K562 (cell line): ENCODE data around the gene TCP11. TPM values are rescaled to one million over a fixed set of nuclear protein-coding genes. Genes with fewer than 3 reads are reported as not detected.
A peak's percentile ranks its signal among the peaks of the same experiment; 100 is the strongest.

Experiments
- ATAC-seq: fragments of 200-7000 bp; cut with Tn5 transposase; 3 replicates; pipeline ENCODE4 v1.9.1; 2020; ENCODE audit warnings: moderate library complexity
- BruUV-seq: library from RNA; stranded (reverse); fragments of 400-500 nt; replicated peaks from 2 replicates; lab custom pipeline; 2021; lab: Mats Ljungman, UMichigan
- CTCF ChIA-PET: fragments of 300-600 bp; formaldehyde crosslinking; extraction: SDS; loops from one replicate; lab custom pipeline; 2021; ENCODE audit warnings: low intra/inter-chr PET ratio; lab: Yijun Ruan, JAX
- POLR2A ChIA-PET: fragments of 300-600, 350-650 bp; sonication (Branson Sonifier 250); formaldehyde crosslinking; extraction: SDS; loops from one replicate; lab custom pipeline; 2021; ENCODE audit warnings: antibody characterized with exemption, inconsistent platforms; lab: Yijun Ruan, JAX
- DNase-seq, 4 experiments: peaks; one replicate each; pipeline versions ENCODE4 v3.0.0 to v3.0.0-alpha.2; 2011 to 2018; ENCODE audit warnings: low spot score in 3 of 4, mixed read lengths in 3 of 4; ENCODE audit errors: extremely low read depth in 1 of 4
- FAIRE-seq: peaks from 2 replicates; lab custom pipeline; 2011; peaks lifted over from hg19 to GRCh38; lab: Jason Lieb, UNC
- H2AFZ ChIP-seq: 2 replicates; pipeline ENCODE4 v1.6.0; 2011; ENCODE audit warnings: low read depth, low read length, control low read depth, inconsistent platforms
- H3K27ac ChIP-seq: fragments of 200-600 bp; 3 replicates; pipeline ENCODE4 v1.8.0; 2011; ENCODE audit warnings: low read depth, mild to moderate bottlenecking, control low read depth, inconsistent platforms, low read length, moderate library complexity, mixed read lengths; ENCODE audit errors: extremely low read depth
- H3K27me3 ChIP-seq, 2 experiments: fragments of 300-600 bp in 1 of 2; 2 replicates in 1 of 2; 3 replicates in 1 of 2; pipeline versions ENCODE4 v1.6.0 to v1.8.0; 2011; ENCODE audit warnings: inconsistent platforms in 2 of 2, low read length in 2 of 2, mild to moderate bottlenecking in 1 of 2, mixed read lengths in 1 of 2, moderate library complexity in 1 of 2; ENCODE audit not compliant: control insufficient read depth in 2 of 2, insufficient read depth in 2 of 2
- H3K36me3 ChIP-seq: fragments of 300-600 bp; 3 replicates; pipeline ENCODE4 v1.8.0; 2011; ENCODE audit warnings: mild to moderate bottlenecking, low read length, inconsistent platforms; ENCODE audit not compliant: control insufficient read depth, insufficient read depth
- H3K4me1 ChIP-seq, 2 experiments: fragments of 200-600 bp in 1 of 2; replicated peaks in 1 of 2; 2 replicates in 1 of 2; 3 replicates in 1 of 2; pipeline versions ENCODE4 v1.5.1 to v1.8.0; 2011; ENCODE audit warnings: inconsistent platforms in 2 of 2, low read length in 2 of 2, mild to moderate bottlenecking in 1 of 2, mixed read lengths in 1 of 2, moderate library complexity in 1 of 2; ENCODE audit not compliant: control insufficient read depth in 2 of 2, insufficient read depth in 2 of 2
- H3K4me2 ChIP-seq: 2 replicates; pipeline ENCODE4 v1.6.1; 2011; ENCODE audit warnings: low read length, control low read depth, inconsistent platforms, mixed read lengths; ENCODE audit not compliant: insufficient read depth
- H3K4me3 ChIP-seq: fragments of 200-600 bp; sonication (generic), shearing (Covaris generic); 2 replicates; pipeline ENCODE4 v1.5.1; 2016; ENCODE audit warnings: control low read depth, inconsistent platforms
- H3K79me2 ChIP-seq: fragments of 200-600 bp; 3 replicates; pipeline ENCODE4 v1.8.0; 2011; ENCODE audit warnings: low read length, inconsistent platforms; ENCODE audit not compliant: control insufficient read depth, insufficient read depth
- H3K9ac ChIP-seq, 2 experiments: 2 replicates each; pipeline versions ENCODE4 v1.6.0 to v1.6.1; 2011; ENCODE audit warnings: low read depth in 2 of 2, low read length in 2 of 2, control low read depth in 1 of 2, inconsistent platforms in 1 of 2, mild to moderate bottlenecking in 1 of 2, mixed read lengths in 1 of 2; ENCODE audit not compliant: insufficient read depth in 1 of 2
- H3K9me1 ChIP-seq: one replicate; pipeline ENCODE4 v1.6.0; 2011; ENCODE audit warnings: inconsistent platforms, mild to moderate bottlenecking, low read length, moderate library complexity; ENCODE audit not compliant: control insufficient read depth, insufficient read depth
- H3K9me3 ChIP-seq: replicated peaks from 2 replicates; pipeline ENCODE4 v1.5.1; 2011; ENCODE audit warnings: low read depth, low read length, inconsistent platforms; ENCODE audit not compliant: control insufficient read depth, insufficient read depth
- H4K20me1 ChIP-seq: replicated peaks from 2 replicates; pipeline ENCODE4 v1.6.1; 2011; ENCODE audit warnings: low read length, inconsistent platforms, mixed read lengths; ENCODE audit not compliant: control insufficient read depth, insufficient read depth
- ASH1L ChIP-seq: fragments of 450-650 bp; IDR thresholded peaks from 2 replicates; pipeline ENCODE4 v1.6.1; 2018; ENCODE audit warnings: borderline replicate concordance, mild to moderate bottlenecking, low read depth; ENCODE audit not compliant: partially characterized antibody
- CBX8 ChIP-seq: fragments of 200-600 bp; sonication (generic); IDR thresholded peaks from 2 replicates; pipeline ENCODE4 v1.6.1; 2012; ENCODE audit warnings: borderline replicate concordance, mixed run types, low read depth, mild to moderate bottlenecking, moderate library complexity, mixed read lengths, low read length, control low read depth, inconsistent platforms; ENCODE audit not compliant: poor library complexity, severe bottlenecking; ENCODE audit errors: extremely low read depth
- GTF2A2 ChIP-seq: IDR thresholded peaks from 2 replicates; pipeline ENCODE4 v1.6.1; 2016; ENCODE audit warnings: mild to moderate bottlenecking, missing genetic modification characterization, missing compliant biosample characterization
- KAT8 ChIP-seq: fragments of 450-650 bp; IDR thresholded peaks from 2 replicates; pipeline ENCODE4 v1.6.1; 2016; ENCODE audit warnings: low read depth, mild to moderate bottlenecking
- MCM3 ChIP-seq: fragments of 450-650 bp; IDR thresholded peaks from 2 replicates; pipeline ENCODE4 v1.6.1; 2016
- PBX2 ChIP-seq, 2 experiments: IDR thresholded peaks in 1 of 2; conservative IDR thresholded peaks in 1 of 2; 2 replicates each; pipeline ENCODE4 v1.6.1; 2016; ENCODE audit warnings: low read depth in 2 of 2, mild to moderate bottlenecking in 1 of 2, missing compliant biosample characterization in 1 of 2, missing genetic modification characterization in 1 of 2, moderate library complexity in 1 of 2
- RBM25 ChIP-seq: fragments of 200-400 bp; formaldehyde crosslinking; IDR thresholded peaks from 2 replicates; pipeline ENCODE4 v1.6.1; 2018; ENCODE audit warnings: low read length, low read depth, moderate library complexity; ENCODE audit not compliant: severe bottlenecking
- YY1 ChIP-seq, 3 experiments: IDR thresholded peaks; 2 replicates each; pipeline ENCODE4 v1.6.1; 2011; ENCODE audit warnings: low read length in 2 of 3, mild to moderate bottlenecking in 2 of 3, moderate library complexity in 2 of 3, borderline replicate concordance in 1 of 3, control low read depth in 1 of 3, low read depth in 1 of 3; ENCODE audit not compliant: insufficient read depth in 3 of 3, insufficient replicate concordance in 2 of 3, control insufficient read depth in 1 of 3, insufficient read length in 1 of 3; ENCODE audit errors: extremely low read depth in 1 of 3
- ZNF707 ChIP-seq: fragments of 250-450 bp; sonication (Bioruptor Pico); conservative IDR thresholded peaks from 2 replicates; pipeline ENCODE4 v1.8.0; 2022; ENCODE audit warnings: inconsistent platforms, mild to moderate bottlenecking, moderate library complexity
- WGBS: fragments of 100-300 bp; shearing (Covaris generic); methylation state at CpG from one replicate; pipeline ENCODE4 v1.1.6; 2016; ENCODE audit warnings: low coverage, mixed read lengths; ENCODE audit not compliant: insufficient coverage; ENCODE audit errors: missing lambda C conversion rate; 5-methylcytosine and 5-hydroxymethylcytosine counted together
- in situ Hi-C: fragments of 300-500 bp; cut with MboI; formaldehyde crosslinking; loops from 4 replicates; pipeline ENCODE4 v1.15.0; 2018; ENCODE audit warnings: inconsistent platforms, mixed read lengths
- intact Hi-C: fragments of 100-400 bp; cut with micrococcal nuclease; formaldehyde crosslinking; loops from 2 replicates; pipeline ENCODE4 v1.14.2; 2022
- polyA plus RNA-seq, 8 experiments: library from polyadenylated mRNA; depleted of rRNA in 4 of 8; stranded (reverse) in 5 of 8; unstranded in 3 of 8; fragments of >200 nt; fragmentation: Nextera tagmentation in 2 of 8; fragmentation: Illumina TruSeq in 1 of 8; extraction: Ambion mirVana in 2 of 8; extraction: Trizol in 1 of 8; gene quantifications; 2 replicates each; pipeline versions ENCODE4 v1.2.1 to v1.2.3, GENCODE V29; 2011 to 2014; ENCODE audit warnings: inconsistent platforms in 1 of 8, missing spikeins in 1 of 8
- total RNA-seq, 7 experiments: library from RNA; depleted of rRNA in 6 of 7; stranded (reverse); fragments of >200 nt in 6 of 7; fragmentation: Illumina TruSeq in 2 of 7; extraction: Trizol in 2 of 7; gene quantifications; 2 replicates each; pipeline versions ENCODE4 v1.2.1 to v1.2.3, GENCODE V29; 2011 to 2021; ENCODE audit warnings: low replicate concordance in 1 of 7
- TF ChIP-seq, protein P1 (sequence below), 2 experiments: IDR thresholded peaks; 2 replicates each; pipeline ENCODE4 v1.6.1; 2012; ENCODE audit warnings: improper control_type of control experiment in 2 of 2, low read depth in 2 of 2, low read length in 2 of 2, borderline replicate concordance in 1 of 2

The TCP11 gene
- total and polyA plus RNA-seq, 9 of the 15 experiments (the other 6 are each of a cell fraction or from before 2014, with no cell fraction given), result not detected

GRCh38 chr6:35146453-35146852, 5.3 kb upstream of the TCP11 start (continued):
- TF ChIP-seq ZNF707 (CRISPR knock-in tag), result no peak
- no peak for TF ChIP-seq ASH1L
- TF ChIP-seq YY1 (IDR thresholded peaks at IDR 0.05; ENCODE audit: borderline replicate concordance in 1 of 3, control insufficient read depth in 1 of 3, extremely low read depth in 1 of 3, insufficient read depth in 3 of 3, insufficient read length in 1 of 3, insufficient replicate concordance in 2 of 3, low read depth in 1 of 3, low read length in 2 of 3), result no peak
- TF ChIP-seq, protein P1, sequence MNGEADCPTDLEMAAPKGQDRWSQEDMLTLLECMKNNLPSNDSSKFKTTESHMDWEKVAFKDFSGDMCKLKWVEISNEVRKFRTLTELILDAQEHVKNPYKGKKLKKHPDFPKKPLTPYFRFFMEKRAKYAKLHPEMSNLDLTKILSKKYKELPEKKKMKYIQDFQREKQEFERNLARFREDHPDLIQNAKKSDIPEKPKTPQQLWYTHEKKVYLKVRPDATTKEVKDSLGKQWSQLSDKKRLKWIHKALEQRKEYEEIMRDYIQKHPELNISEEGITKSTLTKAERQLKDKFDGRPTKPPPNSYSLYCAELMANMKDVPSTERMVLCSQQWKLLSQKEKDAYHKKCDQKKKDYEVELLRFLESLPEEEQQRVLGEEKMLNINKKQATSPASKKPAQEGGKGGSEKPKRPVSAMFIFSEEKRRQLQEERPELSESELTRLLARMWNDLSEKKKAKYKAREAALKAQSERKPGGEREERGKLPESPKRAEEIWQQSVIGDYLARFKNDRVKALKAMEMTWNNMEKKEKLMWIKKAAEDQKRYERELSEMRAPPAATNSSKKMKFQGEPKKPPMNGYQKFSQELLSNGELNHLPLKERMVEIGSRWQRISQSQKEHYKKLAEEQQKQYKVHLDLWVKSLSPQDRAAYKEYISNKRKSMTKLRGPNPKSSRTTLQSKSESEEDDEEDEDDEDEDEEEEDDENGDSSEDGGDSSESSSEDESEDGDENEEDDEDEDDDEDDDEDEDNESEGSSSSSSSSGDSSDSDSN (IDR thresholded peaks at IDR 0.05; ENCODE audit: borderline replicate concordance in 1 of 2, low read depth in 2 of 2, low read length in 2 of 2), result no peak

- 0 out of 2 replicates have a peak, but pooled peaks have one; percentile 23 for TF ChIP-seq MCM3
- no peak for TF ChIP-seq GTF2A2
- TF ChIP-seq KAT8, result no peak
- no peak for TF ChIP-seq CBX8
- 0 out of 2 replicates have a peak, but pooled peaks have one; percentile 2 for TF ChIP-seq PBX2 (CRISPR knock-in tag; IDR thresholded peaks at IDR 0.05; ENCODE audit: low read depth)
- TF ChIP-seq PBX2 (tag; conservative IDR thresholded peaks at IDR 0.05; ENCODE audit: low read depth), result no peak
- TF ChIP-seq RBM25, result peak; percentile 33
- in situ Hi-C loops, result loop anchor here (25.0 kb wide), 1 partner anchor 683 kb away; the partner anchor contains the start of gene PACSIN1
- Histone ChIP-seq H3K9me3 (no peaks in the 10 kb centered on the region), H3K27me3 (peaks cover 27 to 29% of the 10 kb centered on the region in 2 experiments), H3K27ac (no peak overlapping the region), H3K36me3 (no peaks in the 10 kb centered on the region), H3K4me1 (peaks cover 0 to 10% of the 10 kb centered on the region in 2 experiments; a peak in 2 of 5 replicates), H3K9me1 (no peaks in the 10 kb centered on the region), H3K4me3 (no peak overlapping the region), H3K79me2 (no peaks in the 10 kb centered on the region), H2AFZ (no peak overlapping the region), H4K20me1 (no peaks in the 10 kb centered on the region), H3K9ac (no peak overlapping the region), H3K4me2 (no peak overlapping the region)
- ChIA-PET POLR2A (interaction anchor here (0.7 to 1.2 kb wide), 2 partner anchors 17 to 95 kb away, joined by 3 to 4 read pairs; no protein-coding TSS in a partner anchor), CTCF (interaction anchor here (0.9 to 3.0 kb wide), 2 partner anchors 59 to 96 kb away, joined by 4 to 9 read pairs; no protein-coding TSS in a partner anchor)
- 21% methylated on average over 3 of the region's 3 CpGs for WGBS
- FAIRE-seq (no peak), ATAC-seq (no peak), DNase-seq (no peak)
- intact Hi-C loops, result loop anchor here (1.0 to 10.0 kb wide), 4 partner anchors 60 to 981 kb away; partner anchors contain the start of genes ANKS1A and TAF11
- BruUV-seq, result no TSS peak
These were observed 4.6 kb upstream of the TCP11 start for GRCh38 chr6:35145757-35146156.
